Prostate gland (tissue), 2 donors: Measurements from ENCODE around the gene STAT4.

Experiments used
- CTCF ChIP-seq, 4 experiments: fragments of 200-600 bp in 2 of 4; fragments of 450-650 bp in 2 of 4; sonication (generic) in 2 of 4; IDR thresholded peaks; 1 replicate in 3 of 4; 2 replicates in 1 of 4; pipeline ENCODE4 v1.5.1; 2016 to 2019; ENCODE audit warnings: antibody characterized with exemption in 4 of 4, mild to moderate bottlenecking in 2 of 4, moderate library complexity in 2 of 4
- POLR2A ChIP-seq: fragments of 450-650 bp; IDR thresholded peaks from one replicate; pipeline ENCODE4 v1.6.1; 2016; ENCODE audit warnings: antibody characterized with exemption, mild to moderate bottlenecking
- POLR2AphosphoS5 ChIP-seq: sonication (generic); formaldehyde crosslinking; IDR thresholded peaks from one replicate; pipeline ENCODE4 v1.6.1; 2017; ENCODE audit warnings: antibody characterized with exemption

DNA sequence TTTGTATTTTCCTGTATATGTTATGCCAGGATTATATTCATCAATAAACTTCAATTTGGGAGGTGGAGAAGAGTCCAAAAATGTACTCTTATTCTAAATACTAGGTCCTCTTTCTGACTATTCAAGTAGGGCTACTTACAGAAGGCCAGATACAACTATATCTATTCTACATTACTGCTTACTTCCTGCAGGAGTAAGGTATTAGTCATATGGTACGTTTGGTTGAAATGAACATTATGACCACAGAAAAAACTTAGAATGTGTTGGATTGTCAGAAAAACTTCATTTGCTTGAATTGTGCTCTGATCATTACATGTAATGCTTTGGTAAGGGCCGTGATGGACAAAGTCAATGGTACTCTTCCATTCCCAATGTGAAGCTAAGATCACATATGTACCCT, 35.0 kb downstream of the STAT4 start:
- TF ChIP-seq CTCF (IDR thresholded peaks at IDR 0.05), result no peak
- TF ChIP-seq POLR2AphosphoS5, result no peak
- TF ChIP-seq POLR2A, result no peak
